Endometrial microvascular endothelial cells (primary cell): ENCODE measurements around the gene LRCH2. TPM values are rescaled to one million over a fixed set of nuclear protein-coding genes. Genes with fewer than 3 reads are reported as not detected.
"Not testable (repeated sequence)": the region's sequence is repeated elsewhere in the genome, so short reads cannot be mapped to it uniquely, and the experiment has no call there.

Source experiments
- in situ Hi-C: cut with HindIII; loops from 2 replicates; pipeline ENCODE4 v1.10.0; 2017; ENCODE audit warnings: low sequenced_read_pairs, low pct_unique_long_range_greater_than_20kb; ENCODE audit errors: inconsistent ontology term
- total RNA-seq: library from RNA; depleted of rRNA; stranded (reverse); fragments of >200 nt; gene quantifications from one replicate; pipeline ENCODE4 v1.2.3, GENCODE V29; 2015; ENCODE audit errors: inconsistent ontology term

LRCH2 gene
- 4.4 TPM for total RNA-seq

- in situ Hi-C loops, result no loop called here
Observed at GRCh38 chrX:115233497-115234455, at the start of gene LRCH2. LRCH2 (minus strand) TSS chrX:115234096; CDS start chrX:115234041, 55 bp downstream.

GRCh38 chrX:115269051-115269683 is 35.3 kb upstream of the LRCH2 start:
- in situ Hi-C loops, result no loop called here

- in situ Hi-C loops, result no loop called here
Observed at GRCh38 chrX:115268421-115268820, 34.5 kb upstream of the LRCH2 start.

- in situ Hi-C loops, result no loop called here
Observed at GRCh38 chrX:115266300-115266699, 32.4 kb upstream of the LRCH2 start.

GRCh38 chrX:115264009-115264408 is 30.1 kb upstream of the LRCH2 start:
- in situ Hi-C loops, result no loop called here

GRCh38 chrX:115261148-115261547 is 27.3 kb upstream of the LRCH2 start:
- in situ Hi-C loops, result no loop called here

GRCh38 chrX:115260330-115260729 is 26.4 kb upstream of the LRCH2 start:
- in situ Hi-C loops, result no loop called here

- in situ Hi-C loops, result no loop called here
Observed at GRCh38 chrX:115259238-115259875, 25.5 kb upstream of the LRCH2 start.

- in situ Hi-C loops, result no loop called here
Observed at GRCh38 chrX:115257711-115258110, 23.8 kb upstream of the LRCH2 start.

GRCh38 chrX:115255003-115255402 is 21.1 kb upstream of the LRCH2 start:
- in situ Hi-C loops, result no loop called here

- in situ Hi-C loops, result no loop called here
Observed at GRCh38 chrX:115251458-115252233, 17.8 kb upstream of the LRCH2 start.

GRCh38 chrX:115237056-115237455 is 3.2 kb upstream of the LRCH2 start:
- in situ Hi-C loops, result no loop called here

- in situ Hi-C loops, result no loop called here
Observed at GRCh38 chrX:115236560-115236959, 2.7 kb upstream of the LRCH2 start.

- in situ Hi-C loops, result no loop called here
Observed at GRCh38 chrX:115234461-115234860, 565 bp upstream of the LRCH2 start.

- in situ Hi-C loops, result no loop called here
Observed at GRCh38 chrX:115232933-115233496, 881 bp downstream of the LRCH2 start.

- in situ Hi-C loops, result no loop called here
Observed at GRCh38 chrX:115229337-115230003, 4.4 kb downstream of the LRCH2 start.

GRCh38 chrX:115226929-115227328 is 7.0 kb downstream of the LRCH2 start:
- in situ Hi-C loops, result no loop called here

GRCh38 chrX:115217346-115217745 is 16.6 kb downstream of the LRCH2 start:
- in situ Hi-C loops, result not testable (repeated sequence)
